ENCODE results near the gene ERC1. TPM values are rescaled to one million over a fixed set of nuclear protein-coding genes. Genes with fewer than 3 reads are reported as not detected.

The ERC1 gene
- polyA plus RNA-seq, 2 of the 4 experiments (the other 2 are of a cell fraction), result 14.2 to 20.9 TPM

GRCh38 chr12:1188016-1188415 lies 197.0 kb downstream of the ERC1 start:
- no peak for TF ChIP-seq SMC3 (IDR thresholded peaks at IDR 0.05)
- no peak for TF ChIP-seq HES2 (IDR thresholded peaks at IDR 0.05)
- no peak for TF ChIP-seq CTCF (IDR thresholded peaks at IDR 0.05)
- no peak for TF ChIP-seq RAD21 (conservative IDR thresholded peaks at IDR 0.05 in 1 of 2, IDR thresholded peaks at IDR 0.05 in 1 of 2)
- TF ChIP-seq HOXB5 (CRISPR knock-in tag; IDR thresholded peaks at IDR 0.05), result no peak
- TF ChIP-seq EHF (CRISPR knock-in tag; IDR thresholded peaks at IDR 0.05), result no peak
- TF ChIP-seq ZSCAN20 (CRISPR knock-in tag; IDR thresholded peaks at IDR 0.05), result no peak
- no peak for TF ChIP-seq BHLHE40 (IDR thresholded peaks at IDR 0.05; ENCODE audit: low read depth, low read length)
- no peak for TF ChIP-seq RFX5 (IDR thresholded peaks at IDR 0.05)
- TF ChIP-seq HOXB13 (CRISPR knock-in tag; IDR thresholded peaks at IDR 0.05; ENCODE audit: low read depth), result no peak
- no peak for TF ChIP-seq POLR2AphosphoS2 (conservative IDR thresholded peaks at IDR 0.05; ENCODE audit: low read length)
- no peak for TF ChIP-seq CBX2 (IDR thresholded peaks at IDR 0.05; ENCODE audit: borderline replicate concordance, low read depth)
- no peak for TF ChIP-seq E2F6 (IDR thresholded peaks at IDR 0.05; ENCODE audit: borderline replicate concordance, low read depth)
- TF ChIP-seq ZFP36 (IDR thresholded peaks at IDR 0.05; ENCODE audit: borderline replicate concordance, partially characterized antibody), result no peak
- TF ChIP-seq HOXA7 (CRISPR knock-in tag; IDR thresholded peaks at IDR 0.05), result no peak
- no peak for TF ChIP-seq TFCP2L1 (CRISPR knock-in tag; IDR thresholded peaks at IDR 0.05)
- no peak for TF ChIP-seq EHMT2 (IDR thresholded peaks at IDR 0.05; ENCODE audit: low read depth)
- TF ChIP-seq PHF8 (IDR thresholded peaks at IDR 0.05; ENCODE audit: borderline replicate concordance, low read depth), result no peak
- Histone ChIP-seq H3K9me3 (no peaks in the 10 kb centered on the region), H3K4me2 (no peak overlapping the region), H3K4me1 (peaks cover 5% of the 10 kb centered on the region; the same call in 1 of the 3 replicates), H3K27ac (no peak overlapping the region), H3K4me3 (no peak overlapping the region)
- no peak for ATAC-seq
- no peak for FAIRE-seq
- WGBS (ENCODE audit: missing lambda C conversion rate), result 93% methylated on average over 4 of the region's 4 CpGs
- DNase-seq (ENCODE audit: low read depth in 1 of 2, low spot score in 1 of 2), result no peak
- ChIA-PET POLR2A (no interaction called here), CTCF (interaction anchor here (0.6 to 0.8 kb wide), 2 partner anchors 70 to 324 kb away, joined by 3 read pairs; no protein-coding TSS in a partner anchor)

- Histone ChIP-seq H3K4me1 (peaks cover 5% of the 10 kb centered on the region; the same call in 1 of the 3 replicates), H3K27ac (no peak overlapping the region), H3K9me3 (no peaks in the 10 kb centered on the region), H3K4me2 (no peak overlapping the region), H3K4me3 (no peak overlapping the region)
- FAIRE-seq (no peak), ATAC-seq (no peak), DNase-seq (ENCODE audit: low read depth in 1 of 2, low spot score in 1 of 2) (peak in 1 of 2 experiments; percentile 12)
- 79% methylated on average over 4 of the region's 4 CpGs for WGBS (ENCODE audit: missing lambda C conversion rate)
- no peak for TF ChIP-seq RAD21 (conservative IDR thresholded peaks at IDR 0.05 in 1 of 2, IDR thresholded peaks at IDR 0.05 in 1 of 2)
- TF ChIP-seq HOXB13 (CRISPR knock-in tag; IDR thresholded peaks at IDR 0.05; ENCODE audit: low read depth), result no peak
- TF ChIP-seq BCL3 (IDR thresholded peaks at IDR 0.05), result no peak
- no peak for TF ChIP-seq NFE2L2 (conservative IDR thresholded peaks at IDR 0.05; ENCODE audit: low read length)
- ChIA-PET POLR2A (no interaction called here), CTCF (interaction anchor here (0.6 kb wide), 1 partner anchor 224 kb away, joined by 3 read pairs; no protein-coding TSS in a partner anchor)
These were observed 198.1 kb downstream of the ERC1 start for GRCh38 chr12:1189163-1189562.

GRCh38 chr12:1195513-1195912 lies 204.5 kb downstream of the ERC1 start:
- FAIRE-seq (no peak), ATAC-seq (no peak)
- TF ChIP-seq CHD2 (IDR thresholded peaks at IDR 0.05; ENCODE audit: low read length, partially characterized antibody), result no peak
- TF ChIP-seq HES2 (IDR thresholded peaks at IDR 0.05), result no peak
- TF ChIP-seq FOSL2 (IDR thresholded peaks at IDR 0.05), result no peak
- no peak for TF ChIP-seq FOSL2 (CRISPR knock-in tag; IDR thresholded peaks at IDR 0.05)
- TF ChIP-seq MAZ (IDR thresholded peaks at IDR 0.05; ENCODE audit: borderline replicate concordance, low read depth, low read length), result no peak
- TF ChIP-seq FOXS1 (CRISPR knock-in tag; IDR thresholded peaks at IDR 0.05), result no peak
- no peak for TF ChIP-seq FOSB (CRISPR knock-in tag; IDR thresholded peaks at IDR 0.05)
- TF ChIP-seq HOXB5 (CRISPR knock-in tag; IDR thresholded peaks at IDR 0.05), result no peak
- no peak for TF ChIP-seq HDAC2 (IDR thresholded peaks at IDR 0.05)
- no peak for TF ChIP-seq MAFK (IDR thresholded peaks at IDR 0.05; ENCODE audit: partially characterized antibody)
- TF ChIP-seq ZC3H11A (IDR thresholded peaks at IDR 0.05), result no peak
- TF ChIP-seq NR3C1 (IDR thresholded peaks at IDR 0.05), result no peak
- TF ChIP-seq ESRRA (IDR thresholded peaks at IDR 0.05; ENCODE audit: borderline replicate concordance, low read length), result no peak
- no peak for TF ChIP-seq RARB (CRISPR knock-in tag; IDR thresholded peaks at IDR 0.05)
- no peak for TF ChIP-seq CBX8 (IDR thresholded peaks at IDR 0.05)
- no peak for TF ChIP-seq HOXA7 (CRISPR knock-in tag; IDR thresholded peaks at IDR 0.05)
- no peak for TF ChIP-seq ZFP36 (IDR thresholded peaks at IDR 0.05; ENCODE audit: borderline replicate concordance, partially characterized antibody)
- no peak for TF ChIP-seq BHLHE40 (IDR thresholded peaks at IDR 0.05; ENCODE audit: low read depth, low read length)
- no peak for TF ChIP-seq POLR2A (IDR thresholded peaks at IDR 0.05; ENCODE audit: low read length)

More at GRCh38 chr12:1195513-1195912, 204.5 kb downstream of the ERC1 start:
- ChIA-PET CTCF (interaction anchor here (2.1 kb wide), 1 partner anchor 78 kb away, joined by 7 read pairs; no protein-coding TSS in a partner anchor), POLR2A (no interaction called here)
- WGBS (ENCODE audit: missing lambda C conversion rate), result 92% methylated on average over 4 of the region's 4 CpGs
- Histone ChIP-seq H3K4me3 (no peak overlapping the region), H3K4me2 (no peak overlapping the region), H3K9me3 (0 out of 3 replicates have a peak, but pooled peaks cover 3% of the 10 kb centered on the region), H3K27ac (no peak overlapping the region), H3K4me1 (no peaks in the 10 kb centered on the region)
- DNase-seq (ENCODE audit: low read depth in 1 of 2, low spot score in 1 of 2), result no peak
